ENCODE data around the gene ADM2.

The ADM2 gene

GRCh38 chr22:50445071-50445879 is 36.1 kb upstream of the ADM2 start:
- no peak for DNase-seq

DNA sequence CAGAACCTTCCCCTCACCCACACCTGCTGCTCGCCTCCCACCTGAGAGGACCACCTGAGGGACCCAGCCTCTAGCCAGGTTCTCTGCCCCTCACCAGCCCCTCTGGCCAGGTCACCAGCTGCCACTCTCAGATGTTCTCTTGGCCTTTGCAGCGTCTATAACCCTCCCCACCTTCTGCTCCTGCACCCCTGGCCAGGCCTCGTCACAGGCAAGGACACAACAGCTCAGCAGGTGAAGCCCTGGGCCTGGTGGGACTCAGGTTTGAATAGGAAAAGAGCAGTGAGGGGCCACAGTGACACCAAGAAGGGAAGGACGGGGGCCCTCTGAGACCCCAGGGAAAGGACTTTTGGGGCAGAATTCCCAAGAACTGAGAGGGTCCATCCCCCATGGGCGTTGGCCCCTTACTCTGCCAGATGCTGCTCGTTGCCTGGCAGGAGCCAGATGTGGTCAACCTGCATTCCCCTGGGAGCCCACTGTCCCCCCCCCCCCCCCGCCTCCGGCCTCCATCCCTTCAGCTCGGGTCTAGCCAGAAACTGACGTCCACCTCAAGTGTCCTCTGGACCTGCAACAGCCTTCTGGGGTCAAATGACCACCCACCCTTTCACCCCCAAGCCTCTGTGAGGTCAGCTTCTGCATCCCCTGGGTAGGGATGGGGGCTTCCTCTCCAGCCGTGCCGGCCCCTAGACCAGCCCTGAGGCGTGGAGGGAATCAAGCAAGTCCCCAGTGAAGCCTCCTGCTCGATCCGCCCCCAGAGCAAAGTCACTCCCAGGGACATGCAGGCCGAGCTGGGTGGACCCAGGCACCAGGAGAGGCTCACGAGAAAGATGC is 35.2 kb upstream of the ADM2 start:
- no peak for DNase-seq

GRCh38 chr22:50446708-50447575 is 34.4 kb upstream of the ADM2 start:
- no peak for DNase-seq

- no peak for DNase-seq
These were observed 33.5 kb upstream of the ADM2 start for GRCh38 chr22:50447576-50448551.

GRCh38 chr22:50452649-50453048 is 28.7 kb upstream of the ADM2 start:
- peak; percentile 31 to 52 for DNase-seq

DNA sequence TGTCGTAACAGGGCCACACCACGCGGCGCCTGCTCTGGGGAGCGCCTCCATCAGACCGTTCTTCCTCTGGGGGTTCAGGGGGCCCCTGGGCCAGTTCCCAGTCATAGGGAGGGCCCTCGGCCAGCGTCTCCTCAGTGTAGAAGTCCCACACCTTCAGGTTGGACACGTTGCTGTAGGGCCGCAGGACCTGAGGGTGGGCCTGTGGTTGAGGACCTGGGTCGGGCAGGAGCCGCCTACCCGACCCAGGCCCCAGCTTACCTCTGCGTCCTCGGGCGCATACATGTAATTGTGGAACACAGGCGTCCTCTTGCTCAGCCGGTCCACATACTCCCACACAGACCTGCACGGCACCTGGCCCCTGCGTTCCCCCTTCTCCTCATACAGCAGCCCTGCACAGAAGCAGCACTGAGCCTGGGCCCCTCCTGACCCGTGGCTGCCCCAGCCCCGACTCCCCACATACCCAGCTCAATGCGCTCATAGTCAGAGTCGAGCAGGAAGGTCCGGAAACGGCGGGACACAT is 26.7 kb upstream of the ADM2 start:
- no peak for DNase-seq

- DNase-seq = no peak
These were observed 26.1 kb upstream of the ADM2 start for GRCh38 chr22:50455201-50455600.

DNA sequence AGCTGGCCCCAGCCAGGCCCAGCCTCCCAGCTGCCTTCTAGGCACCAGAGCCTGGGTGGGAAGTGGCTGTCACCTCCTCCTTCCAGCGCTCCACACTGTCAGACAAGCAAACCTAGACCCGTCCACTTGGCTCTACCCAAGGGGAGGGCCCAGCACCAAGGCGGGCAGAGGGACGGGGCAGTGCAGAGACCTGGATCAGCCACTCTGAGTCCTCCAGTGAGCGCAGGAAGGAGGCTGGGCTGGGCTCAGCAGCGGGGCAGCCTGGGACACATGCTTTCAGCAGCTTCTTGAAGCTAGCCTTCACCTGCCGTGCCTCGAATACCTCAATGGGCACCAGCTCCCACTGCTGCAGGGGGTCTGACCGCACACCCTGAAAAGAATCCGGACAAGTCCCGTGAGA is 25.3 kb upstream of the ADM2 start:
- DNase-seq = no peak

DNA sequence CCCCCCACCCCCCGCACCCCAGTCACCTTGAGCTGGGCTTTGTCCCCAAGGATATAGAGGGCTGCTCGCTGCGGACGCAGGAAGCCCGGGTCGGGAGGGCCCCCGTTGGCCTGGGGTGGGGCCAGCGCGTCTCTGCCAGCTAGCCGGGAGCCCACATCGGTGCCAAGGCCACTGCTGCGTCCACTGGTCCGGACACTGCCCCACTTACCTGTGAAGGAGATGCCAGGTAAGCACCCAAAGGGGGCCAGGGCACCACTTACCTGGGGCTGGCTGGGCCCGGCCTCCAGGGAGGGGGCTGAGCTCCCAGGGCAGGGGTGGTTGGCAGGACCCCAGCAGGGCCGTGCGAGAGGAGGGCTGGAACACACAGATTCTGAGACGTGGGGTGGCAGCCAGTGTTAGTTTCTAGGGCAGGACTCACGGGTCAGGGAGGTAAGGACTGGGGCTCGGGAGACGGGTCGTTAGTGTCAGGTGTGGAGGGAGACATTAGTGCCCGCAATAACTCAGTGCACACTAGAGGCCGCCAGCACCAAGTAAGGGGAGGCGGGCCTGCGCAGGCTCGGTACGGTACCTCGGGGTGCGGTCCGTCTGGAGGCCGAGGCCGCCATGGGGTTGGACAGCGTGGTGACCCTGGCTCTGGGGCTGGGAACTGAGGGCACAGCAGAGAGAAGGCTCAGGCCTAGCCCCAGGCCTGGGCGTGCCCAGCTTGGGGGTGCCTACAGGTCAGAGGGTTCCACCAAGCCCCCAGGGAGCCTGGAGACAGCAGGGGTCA is 24.7 kb upstream of the ADM2 start:
- no peak for DNase-seq

DNA sequence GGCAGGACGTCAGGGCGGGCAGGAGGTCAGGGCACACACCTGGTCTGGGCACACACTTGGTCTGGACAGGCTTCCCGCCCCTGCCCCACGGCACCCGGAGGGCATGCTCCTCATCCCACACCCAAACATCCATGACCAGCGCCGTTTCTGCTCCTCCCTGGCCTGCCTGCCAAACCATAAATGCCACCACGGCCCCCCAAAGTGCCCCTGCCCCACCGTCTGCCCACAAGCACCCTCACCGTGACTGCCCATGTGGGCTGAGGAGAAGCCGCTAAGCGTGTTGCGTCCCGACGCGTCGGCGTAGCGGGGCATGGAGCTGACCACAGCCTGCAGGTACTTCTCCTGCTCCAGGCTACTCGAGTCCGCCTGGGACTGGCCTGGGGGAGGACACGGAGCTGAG is 22.3 kb upstream of the ADM2 start:
- DNase-seq = no peak

DNA sequence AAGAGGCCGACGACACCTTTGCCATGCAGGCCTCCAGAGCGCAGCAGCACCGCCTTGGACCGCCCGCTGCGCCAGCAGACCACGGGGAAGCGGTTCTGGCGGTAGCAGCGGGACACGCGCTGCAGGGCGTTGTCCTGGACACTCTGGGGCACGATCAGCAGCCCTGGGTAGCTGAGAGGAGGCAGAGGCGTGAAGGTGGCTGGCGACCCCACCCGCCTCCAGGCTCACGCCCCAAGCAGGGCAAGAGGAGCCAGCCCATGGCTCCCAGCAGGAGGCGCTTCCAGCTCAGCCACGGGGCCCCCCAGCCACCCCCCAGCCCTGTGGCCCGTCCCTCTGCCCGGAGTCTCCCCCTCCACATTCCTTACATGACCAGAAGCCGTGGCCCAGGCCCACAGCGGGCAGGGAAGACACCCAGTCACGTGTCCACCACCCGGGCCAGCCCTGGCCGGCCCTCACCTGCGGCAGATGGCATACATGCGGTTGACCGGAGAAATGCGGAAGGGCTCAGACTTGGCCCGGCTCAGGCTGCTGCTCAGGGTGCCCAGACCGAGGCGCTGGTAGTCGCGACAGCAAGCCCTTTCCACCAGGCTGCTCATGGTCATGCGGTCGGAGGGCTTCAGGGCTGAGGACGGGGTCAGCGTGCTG is 21.7 kb upstream of the ADM2 start:
- DNase-seq = no peak

DNA sequence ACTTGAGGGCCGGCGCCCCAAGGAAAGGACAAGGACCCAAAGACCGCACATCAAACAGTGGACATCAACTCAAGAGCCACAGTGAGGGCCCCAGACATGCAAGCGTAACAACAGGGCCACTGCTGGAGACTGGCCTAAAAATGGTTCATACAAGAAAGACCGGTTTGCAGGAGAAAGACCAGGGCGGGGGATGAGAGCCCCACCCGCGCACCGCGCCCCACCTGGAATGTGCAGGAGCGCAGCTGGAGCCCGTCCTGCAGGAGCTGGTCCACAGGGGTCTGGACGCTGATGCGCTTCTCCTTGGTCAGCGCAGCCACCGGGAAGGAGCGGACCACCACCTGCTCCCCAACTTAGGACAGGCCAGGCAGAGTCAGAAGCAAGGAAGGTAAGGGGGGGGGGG is 20.4 kb upstream of the ADM2 start:
- DNase-seq = no peak

GRCh38 chr22:50461536-50461935 is 19.8 kb upstream of the ADM2 start:
- no peak for DNase-seq

DNA sequence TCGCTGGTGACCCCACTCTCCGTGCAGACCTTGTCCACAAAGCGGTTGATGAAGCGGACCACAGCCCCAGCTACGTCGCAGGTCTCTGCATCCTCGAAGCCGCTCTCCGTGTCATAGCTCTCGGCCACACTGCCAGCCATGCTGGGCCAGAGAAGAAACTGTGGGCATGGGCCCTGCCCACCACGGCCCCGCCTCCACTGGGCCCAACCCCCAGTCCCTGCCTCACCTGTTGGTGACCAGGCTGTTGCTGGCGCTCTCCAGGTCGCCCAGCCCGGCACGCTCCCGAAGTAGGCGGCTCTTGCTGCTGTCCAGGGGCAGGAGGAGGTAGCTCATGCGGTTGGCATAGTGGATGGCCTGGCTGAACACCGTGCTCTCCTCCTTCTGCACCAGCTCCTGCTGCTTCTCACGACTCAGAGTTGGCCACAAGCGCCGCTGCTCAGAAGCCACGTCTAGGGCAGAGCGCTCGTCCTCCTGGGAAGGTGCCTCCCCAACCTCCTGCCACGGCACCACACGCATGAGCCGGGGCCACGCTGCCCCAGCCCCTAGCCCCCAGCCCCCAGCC is 19.3 kb upstream of the ADM2 start:
- no peak for DNase-seq

DNA sequence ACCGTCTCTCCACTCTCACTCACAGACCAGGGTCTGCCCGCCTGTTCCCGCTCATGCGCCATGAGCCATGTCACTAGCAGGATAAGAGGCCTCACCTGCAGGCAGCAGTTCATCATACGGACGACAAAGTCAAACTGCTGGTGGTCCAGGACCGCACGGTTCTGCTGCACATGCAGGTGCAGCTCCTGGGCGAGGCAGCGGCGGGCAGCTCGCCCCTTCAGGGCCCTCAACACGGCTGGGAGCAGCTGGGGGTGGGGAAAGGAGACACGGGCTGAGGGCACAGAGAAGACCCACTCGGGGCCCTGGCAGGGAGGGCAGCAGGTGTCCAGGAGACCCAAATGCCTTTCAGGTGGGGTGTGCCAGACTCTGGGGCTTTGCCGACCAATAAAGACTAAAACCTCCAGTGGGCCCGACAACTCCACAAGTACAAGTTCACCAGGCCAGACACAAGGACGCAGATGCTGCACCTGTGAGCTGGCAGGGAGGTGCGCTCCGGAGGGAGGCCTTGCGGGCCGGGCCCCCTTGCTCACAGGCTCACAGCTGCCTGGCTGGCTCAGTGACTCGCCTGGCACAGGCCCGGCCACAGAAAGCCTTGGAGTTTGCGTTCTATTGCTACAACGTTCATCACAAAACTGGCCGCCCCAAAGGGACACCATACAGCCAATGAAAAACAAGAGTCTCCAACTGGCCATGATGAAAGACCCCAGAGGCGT is 18.0 kb upstream of the ADM2 start:
- DNase-seq = no peak

GRCh38 chr22:50464451-50464850 is 16.9 kb upstream of the ADM2 start:
- no peak for DNase-seq

- no peak for DNase-seq
These were observed 16.0 kb upstream of the ADM2 start for GRCh38 chr22:50465066-50465930.

- DNase-seq = no peak
These were observed 14.0 kb upstream of the ADM2 start for GRCh38 chr22:50467341-50467740.
